ENCODE measurements around the gene CALML6. TPM values are rescaled to one million over a fixed set of nuclear protein-coding genes. Genes with fewer than 3 reads are reported as not detected.

CALML6 gene
- total and polyA plus RNA-seq, 10 donors = 0.34 to 3.0 (median 0.69) TPM; not detected in 2

DNA sequence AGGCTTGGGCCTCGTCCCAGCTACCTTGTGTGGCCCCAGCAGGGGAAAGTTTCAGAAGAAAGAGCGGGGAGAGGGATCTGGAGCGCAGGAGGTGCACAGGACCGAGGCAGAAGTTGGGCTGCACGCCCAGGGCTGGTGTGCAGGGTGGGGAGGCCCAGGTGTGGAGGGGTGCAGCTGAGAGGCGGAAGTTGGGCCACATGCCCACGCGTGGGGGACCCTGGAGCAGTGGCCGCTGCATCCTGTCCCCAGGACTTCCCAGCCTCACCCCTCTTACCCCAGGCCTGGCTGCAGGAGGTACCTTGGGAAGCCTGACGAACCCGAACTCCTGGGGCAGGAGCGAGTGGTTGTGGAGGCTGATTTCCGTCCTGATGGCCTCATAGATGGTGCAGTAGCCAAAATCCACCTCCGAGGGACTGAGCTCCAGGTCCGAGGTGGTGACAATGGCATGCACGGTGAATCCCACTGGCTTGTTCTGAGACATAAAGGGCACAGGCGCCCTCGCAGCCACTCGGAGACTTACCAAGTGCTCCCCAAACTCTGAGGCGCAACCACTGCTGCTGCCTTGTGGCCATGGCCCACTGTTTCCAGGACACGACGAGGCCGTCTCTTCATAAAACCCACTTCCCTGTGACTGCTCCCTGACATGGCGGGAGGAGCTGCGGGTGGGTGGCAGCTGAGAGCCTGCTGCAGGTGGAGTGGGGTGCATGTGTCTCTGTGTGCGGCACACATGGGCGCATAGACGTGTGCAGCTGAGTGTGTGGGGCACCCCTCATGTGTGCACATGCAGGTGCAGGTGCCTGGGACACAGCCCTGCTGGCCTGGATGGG is 24.4 kb downstream of the CALML6 start:
- Histone ChIP-seq H3K27ac (no peak overlapping the region), H3K27me3 (replicated peaks in 1 of 7) (peaks cover 0 to 29% (median 0%) of the 10 kb centered on the region in 7 donors), H3K4me1 (peaks cover 0 to 16% (median 10%) of the 10 kb centered on the region in 6 donors), H3K36me3 (no peaks in the 10 kb centered on the region), H3K9me3 (no peaks in the 10 kb centered on the region), H3K4me3 (no peak overlapping the region)
- intact Hi-C loops (cut with DNase I; ENCODE audit: low total_unique reads) = loop anchor here (10.0 kb wide), 1 partner anchor 105 kb away; no protein-coding TSS in a partner anchor
- WGBS, 5 donors = 84 to 91% (median 85%) methylated on average over 18 to 28 of the region's 28 CpGs
- no peak for TF ChIP-seq POLR2AphosphoS5 (IDR thresholded peaks at IDR 0.05)
- TF ChIP-seq POLR2A (IDR thresholded peaks at IDR 0.05) = no peak
- TF ChIP-seq, protein P1, sequence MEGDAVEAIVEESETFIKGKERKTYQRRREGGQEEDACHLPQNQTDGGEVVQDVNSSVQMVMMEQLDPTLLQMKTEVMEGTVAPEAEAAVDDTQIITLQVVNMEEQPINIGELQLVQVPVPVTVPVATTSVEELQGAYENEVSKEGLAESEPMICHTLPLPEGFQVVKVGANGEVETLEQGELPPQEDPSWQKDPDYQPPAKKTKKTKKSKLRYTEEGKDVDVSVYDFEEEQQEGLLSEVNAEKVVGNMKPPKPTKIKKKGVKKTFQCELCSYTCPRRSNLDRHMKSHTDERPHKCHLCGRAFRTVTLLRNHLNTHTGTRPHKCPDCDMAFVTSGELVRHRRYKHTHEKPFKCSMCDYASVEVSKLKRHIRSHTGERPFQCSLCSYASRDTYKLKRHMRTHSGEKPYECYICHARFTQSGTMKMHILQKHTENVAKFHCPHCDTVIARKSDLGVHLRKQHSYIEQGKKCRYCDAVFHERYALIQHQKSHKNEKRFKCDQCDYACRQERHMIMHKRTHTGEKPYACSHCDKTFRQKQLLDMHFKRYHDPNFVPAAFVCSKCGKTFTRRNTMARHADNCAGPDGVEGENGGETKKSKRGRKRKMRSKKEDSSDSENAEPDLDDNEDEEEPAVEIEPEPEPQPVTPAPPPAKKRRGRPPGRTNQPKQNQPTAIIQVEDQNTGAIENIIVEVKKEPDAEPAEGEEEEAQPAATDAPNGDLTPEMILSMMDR (IDR thresholded peaks at IDR 0.05 in 8 of 11, conservative IDR thresholded peaks at IDR 0.05 in 3 of 11) = no peak
- peak; percentile 66 for DNase-seq

DNA sequence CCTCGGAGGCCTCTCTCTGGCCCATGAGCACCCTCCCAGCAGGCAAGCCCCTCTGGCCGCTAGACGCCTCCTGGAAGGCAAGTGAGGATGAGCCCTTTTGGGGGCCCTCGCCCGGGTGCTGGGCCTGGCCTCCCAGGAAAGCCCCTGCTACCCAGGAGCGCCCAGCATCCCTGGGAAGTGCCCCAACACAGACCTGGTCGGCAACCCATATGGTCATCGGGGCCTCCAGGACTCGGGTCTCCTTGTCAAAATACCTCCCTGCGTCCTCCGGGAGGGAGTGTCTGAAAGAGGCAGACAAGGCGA is 25.0 kb downstream of the CALML6 start:
- H3K27ac ChIP-seq = no peak overlapping the region
- intact Hi-C loops (cut with DNase I; ENCODE audit: low total_unique reads) = loop anchor here (10.0 kb wide), 1 partner anchor 105 kb away; no protein-coding TSS in a partner anchor
- peaks cover 0 to 16% (median 10%) of the 10 kb centered on the region in 6 donors for H3K4me1 ChIP-seq
- peak; percentile 48 for DNase-seq
- H3K36me3 ChIP-seq = no peaks in the 10 kb centered on the region
- H3K4me3 ChIP-seq = no peak overlapping the region
- 75 to 91% (median 90%) methylated on average over 9 to 12 of the region's 12 CpGs for WGBS, 5 donors
- no peaks in the 10 kb centered on the region for H3K9me3 ChIP-seq
- peaks cover 0 to 29% (median 0%) of the 10 kb centered on the region in 7 donors for H3K27me3 ChIP-seq (replicated peaks in 1 of 7)
- TF ChIP-seq, protein P1 (IDR thresholded peaks at IDR 0.05 in 8 of 11, conservative IDR thresholded peaks at IDR 0.05 in 3 of 11) = no peak
- no peak for TF ChIP-seq POLR2AphosphoS5 (IDR thresholded peaks at IDR 0.05)
- TF ChIP-seq POLR2A (IDR thresholded peaks at IDR 0.05) = no peak

DNA sequence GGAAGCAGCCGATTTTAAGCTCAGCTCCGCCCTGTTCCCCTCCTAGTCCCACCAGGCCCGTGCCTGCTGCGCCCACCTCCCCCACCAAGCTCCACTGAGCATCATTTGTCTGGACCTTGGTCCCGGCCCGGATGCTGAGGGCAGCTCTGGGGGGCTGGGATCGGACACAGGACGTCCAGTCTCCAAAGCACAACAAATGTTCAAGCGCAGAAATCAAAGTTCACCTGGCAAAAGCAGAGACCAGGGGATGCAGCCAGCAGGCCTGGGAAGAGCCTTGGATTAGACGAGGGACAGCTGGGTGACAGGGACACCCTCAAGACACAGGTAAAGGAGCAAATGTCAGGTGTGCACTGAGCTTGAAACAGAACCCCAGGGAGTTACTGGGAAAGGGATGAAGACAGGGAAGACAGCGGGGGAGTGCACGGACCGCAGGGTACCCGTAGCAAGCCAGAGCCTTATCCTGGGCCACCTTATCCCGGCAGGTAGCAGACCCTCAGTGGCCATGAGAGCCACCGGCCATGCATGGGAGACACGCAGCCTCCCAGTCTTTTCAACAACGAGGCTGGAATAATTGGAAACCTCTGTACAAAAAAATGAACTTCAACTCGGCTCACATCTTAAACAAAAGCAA is 26.3 kb downstream of the CALML6 start:
- Histone ChIP-seq H3K9me3 (no peaks in the 10 kb centered on the region), H3K27me3 (replicated peaks in 1 of 7) (peaks cover 0 to 29% (median 0%) of the 10 kb centered on the region in 7 donors), H3K4me1 (peaks cover 0 to 16% (median 10%) of the 10 kb centered on the region in 6 donors), H3K27ac (no peak overlapping the region), H3K4me3 (no peak overlapping the region), H3K36me3 (no peaks in the 10 kb centered on the region)
- TF ChIP-seq POLR2AphosphoS5 (IDR thresholded peaks at IDR 0.05) = no peak
- no peak for TF ChIP-seq POLR2A (IDR thresholded peaks at IDR 0.05)
- TF ChIP-seq, protein P1 (IDR thresholded peaks at IDR 0.05 in 8 of 11, conservative IDR thresholded peaks at IDR 0.05 in 3 of 11) = no peak
- intact Hi-C loops (cut with DNase I; ENCODE audit: low total_unique reads) = loop anchor here (10.0 kb wide), 1 partner anchor 103 kb away; no protein-coding TSS in a partner anchor
- peak; percentile 37 for DNase-seq
- WGBS, 5 donors = 68 to 77% (median 73%) methylated on average over 19 of the region's 19 CpGs

Data from spleen (tissue), 11 donors.